Loucy (cell line): Measurements from ENCODE around the gene VPS35L.

Experiments used
- H2AFZ ChIP-seq: fragments of 200-600 bp; sonication (generic); 2 replicates; pipeline ENCODE4 v1.6.0; 2016; ENCODE audit warnings: antibody characterized with exemption, mild to moderate bottlenecking, low read length, moderate library complexity
- H3F3A ChIP-seq: fragments of 200-600 bp; 2 replicates; pipeline ENCODE4 v1.6.0; 2016; ENCODE audit warnings: antibody characterized with exemption, low read depth, mild to moderate bottlenecking
- H3K27me3 ChIP-seq: fragments of 200-600 bp; sonication (generic); 2 replicates; pipeline ENCODE4 v1.6.1; 2014; ENCODE audit warnings: low read length, mild to moderate bottlenecking; ENCODE audit not compliant: insufficient read depth, poor library complexity, severe bottlenecking
- H3K36me3 ChIP-seq: fragments of 200-600 bp; sonication (generic); 2 replicates; pipeline ENCODE4 v1.6.1; 2016; ENCODE audit warnings: low read length; ENCODE audit not compliant: insufficient read depth
- H3K4me1 ChIP-seq: fragments of 200-600 bp; sonication (generic); 2 replicates; pipeline ENCODE4 v1.5.1; 2014; ENCODE audit warnings: low read length, mild to moderate bottlenecking; ENCODE audit not compliant: insufficient read depth, poor library complexity, severe bottlenecking
- H3K4me2 ChIP-seq: fragments of 200-600 bp; sonication (generic); 2 replicates; pipeline ENCODE4 v1.6.0; 2014; ENCODE audit warnings: antibody characterized with exemption, low read length, low read depth, mild to moderate bottlenecking; ENCODE audit not compliant: poor library complexity, severe bottlenecking
- H3K4me3 ChIP-seq: fragments of 200-600 bp; sonication (generic); 2 replicates; pipeline ENCODE4 v1.5.1; 2014; ENCODE audit warnings: low read length, mild to moderate bottlenecking, mixed read lengths; ENCODE audit not compliant: poor library complexity, severe bottlenecking
- H3K79me2 ChIP-seq: fragments of 200-600 bp; sonication (generic); 2 replicates; pipeline ENCODE4 v1.6.1; 2014; ENCODE audit warnings: low read length; ENCODE audit not compliant: insufficient read depth
- H3K9ac ChIP-seq: fragments of 200-600 bp; sonication (generic); 2 replicates; pipeline ENCODE4 v1.6.0; 2014; ENCODE audit warnings: mild to moderate bottlenecking, low read depth, low read length, moderate library complexity; ENCODE audit not compliant: poor library complexity, severe bottlenecking
- H3K9me2 ChIP-seq: fragments of 200-600 bp; sonication (generic); replicated peaks from 2 replicates; pipeline ENCODE4 v1.6.1; 2016; ENCODE audit warnings: low read depth, low read length, mixed read lengths
- H3K9me3 ChIP-seq: fragments of 200-600 bp; sonication (generic); 2 replicates; pipeline ENCODE4 v1.6.1; 2014; ENCODE audit warnings: mild to moderate bottlenecking, antibody characterized with exemption, low read length, low read depth; ENCODE audit not compliant: insufficient read depth
- H4K20me1 ChIP-seq: fragments of 200-600 bp; sonication (generic); 2 replicates; pipeline ENCODE4 v1.6.0; 2014; ENCODE audit warnings: antibody characterized with exemption, low read length, mild to moderate bottlenecking; ENCODE audit not compliant: insufficient read depth, poor library complexity, severe bottlenecking
- CTCF ChIP-seq: fragments of 200-600 bp; sonication (generic); conservative IDR thresholded peaks from 2 replicates; pipeline ENCODE4 v1.5.1; 2014; ENCODE audit warnings: mild to moderate bottlenecking, antibody characterized with exemption, low read length
- EZH2phosphoT487 ChIP-seq: fragments of 200-600 bp; IDR thresholded peaks from 2 replicates; pipeline ENCODE4 v1.6.1; 2018; ENCODE audit warnings: antibody characterized with exemption, mild to moderate bottlenecking, moderate library complexity, borderline replicate concordance

Gene VPS35L

GRCh38 chr16:19694989-19695388 is 139.5 kb downstream of the VPS35L start:
- no peaks in the 10 kb centered on the region for H3K4me1 ChIP-seq
- H3K9ac ChIP-seq: no peak overlapping the region
- no peaks in the 10 kb centered on the region for H3K36me3 ChIP-seq
- no peaks in the 10 kb centered on the region for H3K27me3 ChIP-seq
- TF ChIP-seq EZH2phosphoT487: no peak
- TF ChIP-seq CTCF: no peak
- no peak overlapping the region for H3K4me3 ChIP-seq
- no peaks in the 10 kb centered on the region for H3K9me2 ChIP-seq
- no peaks in the 10 kb centered on the region for H3F3A ChIP-seq
- no peak overlapping the region for H3K4me2 ChIP-seq
- no peaks in the 10 kb centered on the region for H3K9me3 ChIP-seq
- H2AFZ ChIP-seq: no peak overlapping the region
- no peaks in the 10 kb centered on the region for H4K20me1 ChIP-seq
- H3K79me2 ChIP-seq: no peaks in the 10 kb centered on the region

- no peaks in the 10 kb centered on the region for H3K79me2 ChIP-seq
- no peak overlapping the region for H3K4me2 ChIP-seq
- H2AFZ ChIP-seq: no peak overlapping the region
- no peaks in the 10 kb centered on the region for H3K27me3 ChIP-seq
- H3K9me3 ChIP-seq: no peaks in the 10 kb centered on the region
- H3K4me3 ChIP-seq: no peak overlapping the region
- H3F3A ChIP-seq: no peaks in the 10 kb centered on the region
- TF ChIP-seq EZH2phosphoT487 (no peak), CTCF (no peak)
- no peaks in the 10 kb centered on the region for H3K9me2 ChIP-seq
- no peaks in the 10 kb centered on the region for H4K20me1 ChIP-seq
- H3K36me3 ChIP-seq: peaks cover 8% of the 10 kb centered on the region; the same call in 1 of the 2 replicates
- H3K4me1 ChIP-seq: no peaks in the 10 kb centered on the region
- H3K9ac ChIP-seq: no peak overlapping the region
These were observed 140.8 kb downstream of the VPS35L start for GRCh38 chr16:19696328-19696727.

GRCh38 chr16:19696961-19697360 is 141.5 kb downstream of the VPS35L start:
- Histone ChIP-seq H3K4me1 (no peaks in the 10 kb centered on the region), H3K9me2 (no peaks in the 10 kb centered on the region), H3K4me2 (no peak overlapping the region), H3K4me3 (no peak overlapping the region), H2AFZ (no peak overlapping the region), H3K36me3 (peaks cover 8% of the 10 kb centered on the region; the same call in 1 of the 2 replicates), H3K9ac (no peak overlapping the region), H3K9me3 (no peaks in the 10 kb centered on the region), H3F3A (no peaks in the 10 kb centered on the region), H4K20me1 (no peaks in the 10 kb centered on the region), H3K79me2 (no peaks in the 10 kb centered on the region), H3K27me3 (no peaks in the 10 kb centered on the region)
- TF ChIP-seq CTCF (no peak), EZH2phosphoT487 (no peak)
